CD14-positive monocyte (primary cell): Measurements from ENCODE around the gene TCL1A. TPM values are rescaled to one million over a fixed set of nuclear protein-coding genes. Genes with fewer than 3 reads are reported as not detected.

ENCODE experiments used
- DNase-seq, 3 donors: peaks; one replicate each; pipeline ENCODE4 v3.0.0-alpha.2; 2011 to 2022
- H2AFZ ChIP-seq: 2 replicates; pipeline ENCODE4 v1.6.0; 2012; ENCODE audit warnings: mild to moderate bottlenecking, low read depth, low read length, inconsistent platforms; ENCODE audit not compliant: insufficient read depth, poor library complexity, severe bottlenecking
- H3K27ac ChIP-seq, 2 donors: 1 replicate in 1 of 2; 2 replicates in 1 of 2; pipeline ENCODE4 v1.5.1; 2012 to 2013; ENCODE audit warnings: low read length in 2 of 2, control low read depth in 1 of 2, inconsistent platforms in 1 of 2, low read depth in 1 of 2, mild to moderate bottlenecking in 1 of 2
- H3K27me3 ChIP-seq, 2 donors: one replicate each; pipeline versions ENCODE4 v1.6.0 to v1.6.1; 2011 to 2013; ENCODE audit warnings: low read length in 2 of 2; ENCODE audit not compliant: control insufficient read depth in 2 of 2, insufficient read depth in 2 of 2
- H3K36me3 ChIP-seq, 2 donors: replicated peaks in 1 of 2; 1 replicate in 1 of 2; 2 replicates in 1 of 2; pipeline versions ENCODE4 v1.5.1 to v1.6.1; 2012 to 2013; ENCODE audit warnings: low read length in 2 of 2, control low read depth in 1 of 2, inconsistent platforms in 1 of 2, mild to moderate bottlenecking in 1 of 2; ENCODE audit not compliant: insufficient read depth in 2 of 2, control insufficient read depth in 1 of 2
- H3K4me1 ChIP-seq, 2 donors: 1 replicate in 1 of 2; 2 replicates in 1 of 2; pipeline versions ENCODE4 v1.5.1 to v1.6.1; 2012 to 2013; ENCODE audit warnings: low read length in 2 of 2, control low read depth in 1 of 2, inconsistent platforms in 1 of 2, mild to moderate bottlenecking in 1 of 2, moderate library complexity in 1 of 2; ENCODE audit not compliant: insufficient read depth in 2 of 2, control insufficient read depth in 1 of 2
- H3K4me2 ChIP-seq: replicated peaks from 2 replicates; pipeline ENCODE3; 2012; ENCODE audit warnings: low read length, moderate library complexity, mild to moderate bottlenecking; ENCODE audit not compliant: poor library complexity, severe bottlenecking; ENCODE audit errors: extremely low read depth
- H3K4me3 ChIP-seq, 3 experiments: fragments of 200-600 bp in 1 of 3; sonication (generic) in 1 of 3; replicated peaks in 1 of 3; 1 replicate in 2 of 3; 2 replicates in 1 of 3; pipeline ENCODE4 v1.5.1; 2011 to 2013; ENCODE audit warnings: low read length in 3 of 3, mild to moderate bottlenecking in 3 of 3, control low read depth in 2 of 3, low read depth in 2 of 3, inconsistent platforms in 1 of 3, moderate library complexity in 1 of 3
- H3K79me2 ChIP-seq: 2 replicates; pipeline ENCODE4 v1.6.0; 2012; ENCODE audit warnings: mild to moderate bottlenecking, control low read depth, inconsistent platforms, low read length, moderate library complexity; ENCODE audit not compliant: insufficient read depth
- H3K9ac ChIP-seq: 2 replicates; pipeline ENCODE4 v1.6.0; 2017; ENCODE audit warnings: low read length, mild to moderate bottlenecking; ENCODE audit not compliant: insufficient read depth, poor library complexity, severe bottlenecking
- H3K9me3 ChIP-seq, 2 donors: replicated peaks in 1 of 2; 1 replicate in 1 of 2; 2 replicates in 1 of 2; pipeline versions ENCODE4 v1.5.1 to v1.6.1; 2012 to 2013; ENCODE audit warnings: low read length in 2 of 2, control low read depth in 1 of 2; ENCODE audit not compliant: control insufficient read depth in 1 of 2, insufficient read depth in 1 of 2
- H4K20me1 ChIP-seq: 2 replicates; pipeline ENCODE4 v1.6.0; 2012; ENCODE audit warnings: mild to moderate bottlenecking, low read length, control low read depth, moderate library complexity; ENCODE audit not compliant: insufficient read depth
- H3K27ac Mint-ChIP-seq, 7 donors: one replicate each; pipeline ENCODE4 v1.8.0; 2020; ENCODE audit warnings: mild to moderate bottlenecking in 7 of 7, mixed read lengths in 7 of 7, moderate library complexity in 6 of 7, inconsistent platforms in 2 of 7
- H3K27me3 Mint-ChIP-seq, 3 donors: one replicate each; pipeline ENCODE4 v1.8.0; 2021 to 2022; ENCODE audit warnings: low read depth in 3 of 3, mild to moderate bottlenecking in 3 of 3, mixed read lengths in 3 of 3, moderate library complexity in 3 of 3, inconsistent platforms in 1 of 3
- H3K36me3 Mint-ChIP-seq, 2 donors: one replicate each; pipeline ENCODE4 v1.8.0; 2020; ENCODE audit warnings: mixed read lengths in 2 of 2, inconsistent platforms in 1 of 2, mild to moderate bottlenecking in 1 of 2
- H3K4me1 Mint-ChIP-seq: one replicate; pipeline ENCODE4 v1.8.0; 2020; ENCODE audit warnings: mild to moderate bottlenecking, mixed read lengths
- H3K4me3 Mint-ChIP-seq, 2 donors: one replicate each; pipeline ENCODE4 v1.8.0; 2020; ENCODE audit warnings: mild to moderate bottlenecking in 2 of 2, mixed read lengths in 2 of 2, moderate library complexity in 1 of 2
- H3K9me3 Mint-ChIP-seq, 7 donors: one replicate each; pipeline ENCODE4 v1.8.0; 2020 to 2022; ENCODE audit warnings: mixed read lengths in 7 of 7, mild to moderate bottlenecking in 6 of 7, moderate library complexity in 6 of 7, inconsistent platforms in 2 of 7
- WGBS: methylation state at CpG from one replicate; pipeline ENCODE4 v1.1.5; 2013; ENCODE audit warnings: missing lambda C conversion rate; ENCODE audit not compliant: insufficient coverage; 5-methylcytosine and 5-hydroxymethylcytosine counted together
- intact Hi-C, 2 donors: fragments of 100-400 bp; cut with micrococcal nuclease; formaldehyde crosslinking; loops; one replicate each; pipeline versions ENCODE4 v1.15.0 to v1.15.1; 2023
- polyA plus RNA-seq, 3 donors: library from polyadenylated mRNA; depleted of rRNA in 1 of 3; unstranded in 2 of 3; stranded (reverse) in 1 of 3; fragments of 300-500 nt in 2 of 3; fragments of >200 nt in 1 of 3; fragmentation: Illumina TruSeq in 2 of 3; gene quantifications; 1 replicate in 2 of 3; 2 replicates in 1 of 3; pipeline ENCODE4 v1.2.3, GENCODE V29; 2012 to 2021
- TF ChIP-seq, protein P1 (sequence below): fragments of 200-600 bp; IDR thresholded peaks from one replicate; pipeline ENCODE4 v1.8.0; 2022; ENCODE audit warnings: antibody characterized with exemption, mild to moderate bottlenecking

Gene TCL1A
- polyA plus RNA-seq, 3 donors = 1.0 to 1.3 (median 1.1) TPM

DNA sequence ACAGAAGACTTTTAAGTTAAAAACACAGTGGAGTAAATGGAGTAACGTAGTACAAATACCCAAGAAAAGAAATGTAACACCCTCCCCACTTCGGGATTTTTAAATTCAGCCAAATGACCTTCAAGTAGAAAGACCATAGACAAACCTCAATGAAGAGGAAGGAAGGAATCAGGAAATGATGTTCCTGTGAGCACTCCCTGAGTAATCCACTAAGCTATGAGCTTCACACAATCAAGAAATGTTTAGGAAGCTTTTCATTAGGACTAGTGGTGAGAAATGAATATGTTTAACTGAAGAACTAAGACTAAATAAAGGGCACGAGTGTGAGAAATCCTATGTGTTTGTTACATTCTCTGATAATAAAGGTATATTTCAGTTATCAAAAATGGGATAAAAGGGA is 10.1 kb downstream of the TCL1A start:
- TF ChIP-seq, protein P1, sequence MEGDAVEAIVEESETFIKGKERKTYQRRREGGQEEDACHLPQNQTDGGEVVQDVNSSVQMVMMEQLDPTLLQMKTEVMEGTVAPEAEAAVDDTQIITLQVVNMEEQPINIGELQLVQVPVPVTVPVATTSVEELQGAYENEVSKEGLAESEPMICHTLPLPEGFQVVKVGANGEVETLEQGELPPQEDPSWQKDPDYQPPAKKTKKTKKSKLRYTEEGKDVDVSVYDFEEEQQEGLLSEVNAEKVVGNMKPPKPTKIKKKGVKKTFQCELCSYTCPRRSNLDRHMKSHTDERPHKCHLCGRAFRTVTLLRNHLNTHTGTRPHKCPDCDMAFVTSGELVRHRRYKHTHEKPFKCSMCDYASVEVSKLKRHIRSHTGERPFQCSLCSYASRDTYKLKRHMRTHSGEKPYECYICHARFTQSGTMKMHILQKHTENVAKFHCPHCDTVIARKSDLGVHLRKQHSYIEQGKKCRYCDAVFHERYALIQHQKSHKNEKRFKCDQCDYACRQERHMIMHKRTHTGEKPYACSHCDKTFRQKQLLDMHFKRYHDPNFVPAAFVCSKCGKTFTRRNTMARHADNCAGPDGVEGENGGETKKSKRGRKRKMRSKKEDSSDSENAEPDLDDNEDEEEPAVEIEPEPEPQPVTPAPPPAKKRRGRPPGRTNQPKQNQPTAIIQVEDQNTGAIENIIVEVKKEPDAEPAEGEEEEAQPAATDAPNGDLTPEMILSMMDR = no peak
- no peaks in the 10 kb centered on the region for H3K79me2 ChIP-seq
- no CpG with 5 or more reads among the region's 3 CpGs for WGBS
- Mint-ChIP-seq H3K4me3 (no peak overlapping the region), H3K27ac (no peak overlapping the region), H3K9me3 (peaks cover 0 to 4% (median 0%) of the 10 kb centered on the region in 7 donors), H3K36me3 (no peaks in the 10 kb centered on the region), H3K4me1 (no peaks in the 10 kb centered on the region), H3K27me3 (peaks cover 17 to 20% (median 20%) of the 10 kb centered on the region in 3 donors)
- no peaks in the 10 kb centered on the region for H3K9me3 ChIP-seq
- H2AFZ ChIP-seq = no peak overlapping the region
- H3K4me1 ChIP-seq = no peaks in the 10 kb centered on the region
- intact Hi-C loops = no loop called here
- no peak overlapping the region for H3K27ac ChIP-seq
- no peaks in the 10 kb centered on the region for H4K20me1 ChIP-seq
- H3K36me3 ChIP-seq = no peaks in the 10 kb centered on the region
- H3K4me2 ChIP-seq = no peak overlapping the region
- H3K9ac ChIP-seq = no peak overlapping the region
- DNase-seq = no peak
- H3K27me3 ChIP-seq = peaks cover 0 to 6% of the 10 kb centered on the region in 2 donors
- no peak overlapping the region for H3K4me3 ChIP-seq

DNA sequence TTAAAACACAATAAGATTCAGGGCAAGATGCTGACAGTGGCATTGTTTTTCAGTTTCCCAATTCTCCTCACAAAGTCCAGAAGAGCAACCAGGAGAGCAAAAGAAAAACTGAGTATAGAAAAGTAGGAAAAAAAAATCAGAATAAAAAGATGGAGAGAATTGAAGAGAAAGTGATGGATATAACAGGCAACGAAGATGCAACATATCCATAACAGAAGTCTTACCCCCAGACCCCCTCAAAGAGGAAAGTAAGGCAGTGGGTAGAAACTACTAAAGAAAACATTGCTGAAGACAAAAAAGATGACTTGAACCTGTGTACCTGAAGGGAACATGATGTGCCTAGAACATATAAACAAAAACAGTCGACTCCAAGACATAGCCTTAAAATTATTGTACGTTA is 10.6 kb downstream of the TCL1A start:
- no peaks in the 10 kb centered on the region for H4K20me1 ChIP-seq
- H3K27ac ChIP-seq = no peak overlapping the region
- H3K4me3 ChIP-seq = no peak overlapping the region
- Mint-ChIP-seq H3K27me3 (peaks cover 17 to 19% (median 18%) of the 10 kb centered on the region in 3 donors), H3K36me3 (no peaks in the 10 kb centered on the region), H3K4me1 (no peaks in the 10 kb centered on the region), H3K4me3 (no peak overlapping the region), H3K27ac (no peak overlapping the region), H3K9me3 (peaks cover 0 to 4% (median 0%) of the 10 kb centered on the region in 7 donors)
- H3K79me2 ChIP-seq = no peaks in the 10 kb centered on the region
- no peaks in the 10 kb centered on the region for H3K36me3 ChIP-seq
- H3K4me1 ChIP-seq = no peaks in the 10 kb centered on the region
- no peaks in the 10 kb centered on the region for H3K9me3 ChIP-seq
- H3K4me2 ChIP-seq = no peak overlapping the region
- H3K27me3 ChIP-seq = peaks cover 0 to 6% of the 10 kb centered on the region in 2 donors
- H2AFZ ChIP-seq = no peak overlapping the region
- no CpG with 5 or more reads among the region's 3 CpGs for WGBS
- DNase-seq = no peak
- TF ChIP-seq, protein P1 = no peak
- intact Hi-C loops = no loop called here
- no peak overlapping the region for H3K9ac ChIP-seq
